ENCODE measurements around the gene MSANTD2. TPM values are rescaled to one million over a fixed set of nuclear protein-coding genes. Genes with fewer than 3 reads are reported as not detected.

MSANTD2 gene
- total and polyA plus RNA-seq, 9 of the 15 experiments (the other 6 are each of a cell fraction or from before 2014, with no cell fraction given) = 1.3 to 9.9 (median 5.3) TPM

- intact Hi-C loops (cut with micrococcal nuclease) = no loop called here
- Histone ChIP-seq H4K20me1 (replicated peaks; ENCODE audit: control insufficient read depth, insufficient read depth, low read length) (no peaks in the 10 kb centered on the region), H2AFZ (ENCODE audit: low read depth, low read length) (no peak overlapping the region), H3K79me2 (ENCODE audit: control insufficient read depth, insufficient read depth, low read length) (no peaks in the 10 kb centered on the region), H3K4me1 (replicated peaks in 1 of 2; ENCODE audit: control insufficient read depth in 2 of 2, insufficient read depth in 2 of 2, low read length in 2 of 2) (no peaks in the 10 kb centered on the region; a peak in 1 of 5 replicates), H3K36me3 (ENCODE audit: control insufficient read depth, insufficient read depth, low read length) (no peaks in the 10 kb centered on the region), H3K4me3 (no peak overlapping the region), H3K27me3 (ENCODE audit: control insufficient read depth in 2 of 2, insufficient read depth in 2 of 2, low read length in 2 of 2) (peaks cover 11 to 18% of the 10 kb centered on the region in 2 experiments), H3K27ac (ENCODE audit: extremely low read depth, low read depth, low read length) (no peak overlapping the region), H3K9ac (ENCODE audit: insufficient read depth in 1 of 2, low read depth in 2 of 2, low read length in 2 of 2) (no peak overlapping the region), H3K4me2 (ENCODE audit: insufficient read depth, low read length) (no peak overlapping the region), H3K9me3 (replicated peaks; ENCODE audit: control insufficient read depth, insufficient read depth, low read depth, low read length) (no peaks in the 10 kb centered on the region), H3K9me1 (ENCODE audit: control insufficient read depth, insufficient read depth, low read length) (no peaks in the 10 kb centered on the region)
- FAIRE-seq (no peak), ATAC-seq (no peak), DNase-seq (ENCODE audit: extremely low read depth in 1 of 4, low spot score in 3 of 4) (no peak)
- TF ChIP-seq NFE2L1 (tag; IDR thresholded peaks at IDR 0.05; ENCODE audit: borderline replicate concordance, low read depth) = no peak
- peak; percentile 70 for TF ChIP-seq NFIC (IDR thresholded peaks at IDR 0.05)
- TF ChIP-seq HOMEZ (CRISPR knock-in tag; IDR thresholded peaks at IDR 0.05) = no peak
- in situ Hi-C loops (cut with MboI) = no loop called here
- no TSS peak for BruUV-seq (replicated peaks)
- CTCF ChIA-PET (ENCODE audit: low intra/inter-chr PET ratio) = no interaction called here
- POLR2A ChIA-PET = no interaction called here
- WGBS (ENCODE audit: insufficient coverage, low coverage, missing lambda C conversion rate) = 4% methylated on average over 4 of the region's 4 CpGs
Measured at GRCh38 chr11:124732230-124732629, 68.0 kb downstream of the MSANTD2 start.

GRCh38 chr11:124729571-124729970 lies 70.6 kb downstream of the MSANTD2 start:
- 1% methylated on average over 4 of the region's 4 CpGs for WGBS (ENCODE audit: insufficient coverage, low coverage, missing lambda C conversion rate)
- no TSS peak for BruUV-seq (replicated peaks)
- Histone ChIP-seq H3K9ac (ENCODE audit: insufficient read depth in 1 of 2, low read depth in 2 of 2, low read length in 2 of 2) (no peak overlapping the region), H3K36me3 (ENCODE audit: control insufficient read depth, insufficient read depth, low read length) (no peaks in the 10 kb centered on the region), H3K9me1 (ENCODE audit: control insufficient read depth, insufficient read depth, low read length) (no peaks in the 10 kb centered on the region), H3K4me3 (no peak overlapping the region), H3K27ac (ENCODE audit: extremely low read depth, low read depth, low read length) (no peak overlapping the region), H3K4me1 (replicated peaks in 1 of 2; ENCODE audit: control insufficient read depth in 2 of 2, insufficient read depth in 2 of 2, low read length in 2 of 2) (no peaks in the 10 kb centered on the region; a peak in 1 of 5 replicates), H3K27me3 (ENCODE audit: control insufficient read depth in 2 of 2, insufficient read depth in 2 of 2, low read length in 2 of 2) (peaks cover 14 to 31% of the 10 kb centered on the region in 2 experiments), H2AFZ (ENCODE audit: low read depth, low read length) (no peak overlapping the region), H3K4me2 (ENCODE audit: insufficient read depth, low read length) (no peak overlapping the region), H3K9me3 (replicated peaks; ENCODE audit: control insufficient read depth, insufficient read depth, low read depth, low read length) (no peaks in the 10 kb centered on the region), H4K20me1 (replicated peaks; ENCODE audit: control insufficient read depth, insufficient read depth, low read length) (0 out of 2 replicates have a peak, but pooled peaks cover 1% of the 10 kb centered on the region), H3K79me2 (ENCODE audit: control insufficient read depth, insufficient read depth, low read length) (no peaks in the 10 kb centered on the region)
- DNase-seq (ENCODE audit: extremely low read depth in 1 of 4, low spot score in 3 of 4) (no peak), FAIRE-seq (no peak), ATAC-seq (no peak)
- ChIA-PET CTCF (ENCODE audit: low intra/inter-chr PET ratio) (no interaction called here), POLR2A (no interaction called here)
- in situ Hi-C loops (cut with MboI) = no loop called here
- intact Hi-C loops (cut with micrococcal nuclease) = no loop called here
- TF ChIP-seq RERE (CRISPR knock-in tag; IDR thresholded peaks at IDR 0.05; ENCODE audit: borderline replicate concordance) = no peak
- TF ChIP-seq ZNF124 (CRISPR knock-in tag; IDR thresholded peaks at IDR 0.05) = no peak
- TF ChIP-seq TAL1 (IDR thresholded peaks at IDR 0.05) = no peak
